NCI-H1417 (cell line): ENCODE data around the gene CHST3.
"Not testable (repeated sequence)": the region's sequence is repeated elsewhere in the genome, so short reads cannot be mapped to it uniquely, and the experiment has no call there.

ENCODE experiments used
- DNase-seq, 3 experiments: peaks; one replicate each; lab custom pipeline; 2025; lab: John Stamatoyannopoulos, UW

The CHST3 gene

GRCh38 chr10:71972746-71973695, 8.8 kb downstream of the CHST3 start:
- no peak for DNase-seq

GRCh38 chr10:71973777-71974488, 9.7 kb downstream of the CHST3 start:
- DNase-seq, result no peak

- DNase-seq, result no peak
Observed at GRCh38 chr10:71974489-71975021, 10.4 kb downstream of the CHST3 start.

- no peak for DNase-seq
Observed at GRCh38 chr10:71975087-71975870, 11.1 kb downstream of the CHST3 start.

- no peak for DNase-seq
Observed at GRCh38 chr10:71975871-71976725, 11.9 kb downstream of the CHST3 start.

GRCh38 chr10:71977614-71977903, 13.4 kb downstream of the CHST3 start:
- not testable (repeated sequence) for DNase-seq

- no peak for DNase-seq
Observed at GRCh38 chr10:71978476-71978875, 14.3 kb downstream of the CHST3 start.

- no peak for DNase-seq
Observed at GRCh38 chr10:71978988-71979691, 14.9 kb downstream of the CHST3 start.

- no peak for DNase-seq
Observed at GRCh38 chr10:71979692-71980062, 15.5 kb downstream of the CHST3 start.

GRCh38 chr10:71980181-71981014, 16.2 kb downstream of the CHST3 start:
- DNase-seq, result no peak

- DNase-seq, result no peak
Observed at GRCh38 chr10:71981015-71981875, 17.1 kb downstream of the CHST3 start.

GRCh38 chr10:71981876-71982230, 17.7 kb downstream of the CHST3 start:
- peak in 1 of 3 experiments; percentile 1 for DNase-seq

- no peak for DNase-seq
Observed at GRCh38 chr10:71982269-71983178, 18.3 kb downstream of the CHST3 start.

- DNase-seq, result no peak
Observed at GRCh38 chr10:71984126-71984808, 20.1 kb downstream of the CHST3 start.

GRCh38 chr10:71984809-71985388, 20.7 kb downstream of the CHST3 start:
- no peak for DNase-seq

GRCh38 chr10:71985542-71986250, 21.5 kb downstream of the CHST3 start:
- no peak for DNase-seq
